Measurements from ENCODE around the gene CAPN8. TPM values are rescaled to one million over a fixed set of nuclear protein-coding genes. Genes with fewer than 3 reads are reported as not detected.

Gene CAPN8
- polyA plus RNA-seq (2.5 to 4.7 TPM (median 3.0 TPM) in 3 replicates), polyA minus RNA-seq (1.7 to 3.0 TPM (median 2.1 TPM) in 3 replicates)
- 0.49 TPM for polyA plus RNA-seq (2011; ENCODE audit: low read depth)
- 0.58 and 0.79 TPM in 2 replicates for polyA plus RNA-seq (2011; cell fraction: cytosol; rRNA removed)
- polyA plus RNA-seq (2011; cell fraction: nucleus; rRNA removed), result 18.0 and 22.5 TPM in 2 replicates
- 1.2 and 2.8 TPM in 2 replicates for polyA plus RNA-seq (2012; ENCODE audit: low replicate concordance)
- polyA minus RNA-seq (2011; cell fraction: cytosol; rRNA and poly(A)+ RNA removed), result not detected
- polyA minus RNA-seq (2011; cell fraction: nucleus; rRNA and poly(A)+ RNA removed), result 3.2 and 4.1 TPM in 2 replicates

- Histone ChIP-seq H4K20me1 (ENCODE audit: control insufficient read depth, extremely low read depth, insufficient read depth, low read length) (no peaks in the 10 kb centered on the region), H3K9ac (ENCODE audit: control insufficient read depth, extremely low read depth, insufficient read depth, low read length) (no peak within 1 kb of the TSS), H3K36me3 (ENCODE audit: control insufficient read depth in 2 of 2, extremely low read depth in 1 of 2, insufficient read depth in 2 of 2, low read length in 2 of 2) (no peaks in the 10 kb centered on the region), H3K27ac (ENCODE audit: control insufficient read depth, insufficient read depth, low read length) (peak within 1 kb of the TSS; percentile 22), H3K4me3 (ENCODE audit: control insufficient read depth in 2 of 3, extremely low read depth in 1 of 3, insufficient read depth in 2 of 3, low read depth in 1 of 3, low read length in 3 of 3) (no peak within 1 kb of the TSS), H2AFZ (ENCODE audit: control insufficient read depth, low read length) (no peak within 1 kb of the TSS), H3K9me1 (ENCODE audit: control insufficient read depth, extremely low read depth, insufficient read depth, low read length) (no peaks in the 10 kb centered on the region), H3K4me2 (ENCODE audit: control insufficient read depth, extremely low read depth, insufficient read depth, low read depth, low read length) (peak within 1 kb of the TSS; percentile 26), H3K9me3 (ENCODE audit: control insufficient read depth, low read depth, low read length) (no peaks in the 10 kb centered on the region), H3K79me2 (ENCODE audit: control insufficient read depth, insufficient read depth, low read length) (no peaks in the 10 kb centered on the region), H3K4me1 (ENCODE audit: control insufficient read depth, extremely low read depth, insufficient read depth, low read length) (peaks cover 22% of the 10 kb centered on the region), H3K27me3 (ENCODE audit: control insufficient read depth, extremely low read depth, insufficient read depth, low read length) (no peaks in the 10 kb centered on the region)
- TF ChIP-seq CTCF (optimal IDR thresholded peaks at IDR 0.05 in 1 of 3, IDR thresholded peaks at IDR 0.05 in 1 of 3, conservative IDR thresholded peaks at IDR 0.05 in 1 of 3; ENCODE audit: extremely low read depth in 1 of 3, insufficient read depth in 2 of 3, low read length in 3 of 3) (no peak), EZH2 (IDR thresholded peaks at IDR 0.05; ENCODE audit: low read length) (no peak)
- dilution Hi-C loops (cut with MboI; ENCODE audit: extremely low pct_ligation_motif_present, low sequenced_read_pairs), result no loop called here
- no peak for DNase-seq (ENCODE audit: low read depth, low spot score)
- FAIRE-seq, result peak; percentile 97
Observed at GRCh38 chr1:223665592-223666312, at the start of gene CAPN8. Gene CAPN8, minus strand, starts transcription at chr1:223665701. Its CDS starts 55 bp downstream, at chr1:223665646.

DNA sequence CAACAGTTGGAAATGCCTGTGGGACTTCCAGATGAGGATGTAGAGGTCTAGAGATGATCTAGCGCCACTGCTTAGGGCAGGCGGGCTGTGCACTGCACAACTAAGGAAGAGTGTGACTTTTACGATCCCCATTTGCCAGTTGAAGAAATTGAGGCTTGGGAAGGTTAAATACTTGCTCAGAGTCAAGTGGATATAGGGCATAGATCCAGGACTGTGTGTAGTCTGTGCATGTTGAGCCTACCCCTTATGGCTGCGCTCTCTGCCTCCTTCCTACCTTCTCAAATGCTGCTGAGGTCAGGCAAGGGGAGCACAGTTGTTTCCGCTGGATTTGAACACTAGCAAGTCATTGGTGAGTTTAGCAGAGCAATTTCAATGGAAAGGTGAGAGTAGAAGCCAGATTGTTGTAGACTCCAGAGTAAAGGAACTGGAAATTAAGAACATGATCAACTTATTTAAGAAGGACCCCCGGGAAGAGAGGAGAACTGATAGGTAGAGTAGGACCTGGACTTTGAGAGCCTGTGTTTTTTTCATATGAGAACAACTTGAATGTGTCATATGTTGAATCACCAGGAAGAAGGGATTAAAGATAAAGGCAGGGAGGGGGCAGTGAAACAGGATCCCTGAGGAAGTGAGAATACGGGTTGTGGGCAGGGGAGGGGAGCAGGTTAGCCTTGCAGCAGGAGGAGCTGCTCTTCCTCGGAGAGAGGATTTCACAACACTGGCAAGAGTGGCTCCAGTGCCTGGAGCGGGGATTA is 49.5 kb upstream of the CAPN8 start:
- Histone ChIP-seq H3K4me1 (ENCODE audit: control insufficient read depth, extremely low read depth, insufficient read depth, low read length) (peaks cover 53% of the 10 kb centered on the region), H3K4me3 (ENCODE audit: control insufficient read depth in 2 of 3, extremely low read depth in 1 of 3, insufficient read depth in 2 of 3, low read depth in 1 of 3, low read length in 3 of 3) (peak overlapping the region; percentile 83 to 88 (median 84)), H3K27ac (ENCODE audit: control insufficient read depth, insufficient read depth, low read length) (peak overlapping the region; percentile 89), H3K79me2 (ENCODE audit: control insufficient read depth, insufficient read depth, low read length) (peaks cover 74% of the 10 kb centered on the region), H4K20me1 (ENCODE audit: control insufficient read depth, extremely low read depth, insufficient read depth, low read length) (peaks cover 21% of the 10 kb centered on the region), H2AFZ (ENCODE audit: control insufficient read depth, low read length) (no peak overlapping the region), H3K9me3 (ENCODE audit: control insufficient read depth, low read depth, low read length) (no peaks in the 10 kb centered on the region), H3K9ac (ENCODE audit: control insufficient read depth, extremely low read depth, insufficient read depth, low read length) (peak overlapping the region; percentile 89), H3K27me3 (ENCODE audit: control insufficient read depth, extremely low read depth, insufficient read depth, low read length) (no peaks in the 10 kb centered on the region), H3K4me2 (ENCODE audit: control insufficient read depth, extremely low read depth, insufficient read depth, low read depth, low read length) (peak overlapping the region; percentile 99), H3K9me1 (ENCODE audit: control insufficient read depth, extremely low read depth, insufficient read depth, low read length) (no peaks in the 10 kb centered on the region), H3K36me3 (ENCODE audit: control insufficient read depth in 2 of 2, extremely low read depth in 1 of 2, insufficient read depth in 2 of 2, low read length in 2 of 2) (peaks cover 25 to 48% of the 10 kb centered on the region in 2 experiments)
- no peak for FAIRE-seq
- TF ChIP-seq EZH2 (IDR thresholded peaks at IDR 0.05; ENCODE audit: low read length) (no peak), CTCF (optimal IDR thresholded peaks at IDR 0.05 in 1 of 3, IDR thresholded peaks at IDR 0.05 in 1 of 3, conservative IDR thresholded peaks at IDR 0.05 in 1 of 3; ENCODE audit: extremely low read depth in 1 of 3, insufficient read depth in 2 of 3, low read length in 3 of 3) (peak in 2 of 3 experiments; percentile 10 to 17)
- no peak for DNase-seq (ENCODE audit: low read depth, low spot score)
- dilution Hi-C loops (cut with MboI; ENCODE audit: extremely low pct_ligation_motif_present, low sequenced_read_pairs), result no loop called here
